ENCODE measurements around the gene DAPL1.

Gene DAPL1

DNA sequence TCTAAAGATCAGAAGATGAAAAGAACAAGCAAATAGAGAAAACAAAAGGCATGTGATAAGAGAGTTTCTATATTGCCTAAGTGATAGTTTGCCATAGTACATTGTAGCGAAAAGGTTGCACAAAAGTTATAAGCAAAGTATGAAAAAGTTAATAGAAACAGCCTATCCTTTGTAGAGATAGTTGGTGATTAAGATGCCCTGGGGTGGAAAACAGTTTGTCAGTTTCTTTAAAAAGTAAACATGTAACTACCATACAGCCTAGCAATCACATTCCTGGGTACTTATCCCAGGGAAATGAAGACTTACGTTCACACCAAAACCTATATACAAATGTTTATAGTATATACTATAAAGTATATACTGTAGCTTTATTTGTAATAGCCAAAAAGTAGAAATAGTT is 16.9 kb upstream of the DAPL1 start:
- H3K4me3 ChIP-seq (ENCODE audit: low read depth, low read length), result no peak overlapping the region
- no peak overlapping the region for H3K27ac ChIP-seq (ENCODE audit: low read depth, low read length)
- peaks cover 10% of the 10 kb centered on the region for H3K4me1 ChIP-seq (ENCODE audit: control insufficient read depth, insufficient read depth, low read length)
- H3K9ac ChIP-seq (ENCODE audit: low read length), result no peak overlapping the region
- H3K9me3 ChIP-seq (ENCODE audit: control insufficient read depth, insufficient read depth, low read depth, low read length), result no peaks in the 10 kb centered on the region
- no peaks in the 10 kb centered on the region for H3K27me3 ChIP-seq (ENCODE audit: control insufficient read depth, insufficient read depth, low read length)
- no peaks in the 10 kb centered on the region for H3K36me3 ChIP-seq (ENCODE audit: control insufficient read depth, insufficient read depth, low read length)

- no peaks in the 10 kb centered on the region for H3K9me3 ChIP-seq (ENCODE audit: control insufficient read depth, insufficient read depth, low read depth, low read length)
- H3K27me3 ChIP-seq (ENCODE audit: control insufficient read depth, insufficient read depth, low read length), result no peaks in the 10 kb centered on the region
- H3K4me1 ChIP-seq (ENCODE audit: control insufficient read depth, insufficient read depth, low read length), result peaks cover 7% of the 10 kb centered on the region
- H3K4me3 ChIP-seq (ENCODE audit: low read depth, low read length), result no peak overlapping the region
- no peaks in the 10 kb centered on the region for H3K36me3 ChIP-seq (ENCODE audit: control insufficient read depth, insufficient read depth, low read length)
- H3K27ac ChIP-seq (ENCODE audit: low read depth, low read length), result no peak overlapping the region
- no peak overlapping the region for H3K9ac ChIP-seq (ENCODE audit: low read length)
Observed at GRCh38 chr2:158779621-158780020, 15.5 kb upstream of the DAPL1 start.

GRCh38 chr2:158781353-158781961 is 13.7 kb upstream of the DAPL1 start:
- H3K9me3 ChIP-seq (ENCODE audit: control insufficient read depth, insufficient read depth, low read depth, low read length), result no peaks in the 10 kb centered on the region
- H3K4me1 ChIP-seq (ENCODE audit: control insufficient read depth, insufficient read depth, low read length), result peaks cover 4% of the 10 kb centered on the region; the same call in 1 of the 2 replicates
- no peaks in the 10 kb centered on the region for H3K27me3 ChIP-seq (ENCODE audit: control insufficient read depth, insufficient read depth, low read length)
- no peak overlapping the region for H3K9ac ChIP-seq (ENCODE audit: low read length)
- H3K36me3 ChIP-seq (ENCODE audit: control insufficient read depth, insufficient read depth, low read length), result no peaks in the 10 kb centered on the region
- no peak overlapping the region for H3K4me3 ChIP-seq (ENCODE audit: low read depth, low read length)
- no peak overlapping the region for H3K27ac ChIP-seq (ENCODE audit: low read depth, low read length)

- no peaks in the 10 kb centered on the region for H3K36me3 ChIP-seq (ENCODE audit: control insufficient read depth, insufficient read depth, low read length)
- no peaks in the 10 kb centered on the region for H3K27me3 ChIP-seq (ENCODE audit: control insufficient read depth, insufficient read depth, low read length)
- H3K9me3 ChIP-seq (ENCODE audit: control insufficient read depth, insufficient read depth, low read depth, low read length), result peaks cover 5% of the 10 kb centered on the region; the same call in 1 of the 2 replicates
- H3K4me3 ChIP-seq (ENCODE audit: low read depth, low read length), result no peak overlapping the region
- no peak overlapping the region for H3K27ac ChIP-seq (ENCODE audit: low read depth, low read length)
- no peak overlapping the region for H3K9ac ChIP-seq (ENCODE audit: low read length)
- H3K4me1 ChIP-seq (ENCODE audit: control insufficient read depth, insufficient read depth, low read length), result peaks cover 4% of the 10 kb centered on the region; the same call in 1 of the 2 replicates
Observed at GRCh38 chr2:158782136-158782535, 13.0 kb upstream of the DAPL1 start.

DNA sequence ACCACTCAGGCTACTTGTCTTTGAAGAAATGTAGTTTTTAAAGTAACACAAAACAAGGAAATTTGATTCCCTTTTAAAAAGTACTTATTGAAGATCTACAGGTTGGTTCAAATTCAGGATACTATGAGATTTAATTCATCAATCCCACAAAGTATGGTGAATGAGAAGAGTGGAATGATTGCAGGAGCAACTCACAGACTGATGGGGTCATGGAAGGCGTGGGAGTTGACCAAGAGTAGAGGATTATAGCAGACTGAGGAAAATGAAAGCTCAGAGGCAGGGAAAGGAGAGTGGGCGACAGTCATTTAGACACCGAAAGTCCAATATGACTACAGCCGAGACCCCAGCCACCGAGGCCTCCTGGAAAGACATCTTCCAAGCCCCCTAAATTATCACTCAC is 12.5 kb upstream of the DAPL1 start:
- H3K27ac ChIP-seq (ENCODE audit: low read depth, low read length), result no peak overlapping the region
- H3K4me3 ChIP-seq (ENCODE audit: low read depth, low read length), result no peak overlapping the region
- H3K9ac ChIP-seq (ENCODE audit: low read length), result no peak overlapping the region
- no peaks in the 10 kb centered on the region for H3K27me3 ChIP-seq (ENCODE audit: control insufficient read depth, insufficient read depth, low read length)
- peaks cover 4% of the 10 kb centered on the region; the same call in 1 of the 2 replicates for H3K4me1 ChIP-seq (ENCODE audit: control insufficient read depth, insufficient read depth, low read length)
- H3K9me3 ChIP-seq (ENCODE audit: control insufficient read depth, insufficient read depth, low read depth, low read length), result peaks cover 6% of the 10 kb centered on the region; the same call in 1 of the 2 replicates
- no peaks in the 10 kb centered on the region for H3K36me3 ChIP-seq (ENCODE audit: control insufficient read depth, insufficient read depth, low read length)

DNA sequence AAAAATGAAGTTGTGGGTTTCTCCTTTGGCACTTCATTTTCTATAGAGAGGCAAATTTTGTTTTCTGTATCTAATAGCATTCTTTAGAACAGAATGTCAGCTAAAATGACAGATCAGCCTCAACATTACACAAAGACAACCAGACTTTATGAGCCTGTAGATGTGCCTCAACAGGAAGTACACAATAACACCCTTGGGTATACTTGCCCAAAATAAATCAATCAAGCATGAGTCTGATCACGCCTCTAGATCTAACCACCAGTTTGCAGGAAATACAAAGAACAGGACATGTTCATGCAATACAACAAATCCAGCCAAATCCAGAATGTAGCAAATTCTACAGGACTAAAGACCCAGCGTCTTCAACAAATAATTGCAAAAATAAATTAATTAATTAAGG is 11.2 kb upstream of the DAPL1 start:
- Histone ChIP-seq H3K27me3 (ENCODE audit: control insufficient read depth, insufficient read depth, low read length) (no peaks in the 10 kb centered on the region), H3K4me1 (ENCODE audit: control insufficient read depth, insufficient read depth, low read length) (peaks cover 4% of the 10 kb centered on the region; the same call in 1 of the 2 replicates), H3K27ac (ENCODE audit: low read depth, low read length) (no peak overlapping the region), H3K36me3 (ENCODE audit: control insufficient read depth, insufficient read depth, low read length) (no peaks in the 10 kb centered on the region), H3K4me3 (ENCODE audit: low read depth, low read length) (no peak overlapping the region), H3K9ac (ENCODE audit: low read length) (no peak overlapping the region), H3K9me3 (ENCODE audit: control insufficient read depth, insufficient read depth, low read depth, low read length) (peaks cover 6% of the 10 kb centered on the region; the same call in 1 of the 2 replicates)

DNA sequence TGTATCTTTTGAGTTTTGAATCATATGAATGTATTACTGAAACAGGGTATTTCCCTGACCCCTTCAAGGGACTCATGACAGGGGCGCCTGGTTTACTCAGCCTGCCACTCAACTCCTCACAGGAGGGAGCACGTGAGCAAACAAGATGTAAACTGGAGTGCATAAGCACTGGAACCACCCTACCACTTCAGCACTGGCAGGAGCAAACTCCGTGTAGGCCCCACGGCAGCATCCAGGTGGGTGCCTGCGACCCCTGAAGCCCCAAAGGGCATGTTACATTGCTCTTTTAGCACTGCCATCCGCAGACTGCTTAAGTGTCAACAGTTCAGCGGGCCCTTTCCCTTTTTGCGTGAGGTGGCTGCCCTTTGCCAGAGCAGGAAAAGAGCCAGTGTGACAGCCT is 8.2 kb upstream of the DAPL1 start:
- peaks cover 6% of the 10 kb centered on the region; the same call in 1 of the 2 replicates for H3K9me3 ChIP-seq (ENCODE audit: control insufficient read depth, insufficient read depth, low read depth, low read length)
- no peak overlapping the region for H3K9ac ChIP-seq (ENCODE audit: low read length)
- H3K27me3 ChIP-seq (ENCODE audit: control insufficient read depth, insufficient read depth, low read length), result no peaks in the 10 kb centered on the region
- no peak overlapping the region for H3K27ac ChIP-seq (ENCODE audit: low read depth, low read length)
- H3K4me1 ChIP-seq (ENCODE audit: control insufficient read depth, insufficient read depth, low read length), result no peaks in the 10 kb centered on the region
- H3K36me3 ChIP-seq (ENCODE audit: control insufficient read depth, insufficient read depth, low read length), result no peaks in the 10 kb centered on the region
- H3K4me3 ChIP-seq (ENCODE audit: low read depth, low read length), result no peak overlapping the region

- H3K4me3 ChIP-seq (ENCODE audit: low read depth, low read length), result no peak overlapping the region
- peaks cover 6% of the 10 kb centered on the region; the same call in 1 of the 2 replicates for H3K9me3 ChIP-seq (ENCODE audit: control insufficient read depth, insufficient read depth, low read depth, low read length)
- H3K4me1 ChIP-seq (ENCODE audit: control insufficient read depth, insufficient read depth, low read length), result no peaks in the 10 kb centered on the region
- H3K36me3 ChIP-seq (ENCODE audit: control insufficient read depth, insufficient read depth, low read length), result no peaks in the 10 kb centered on the region
- no peak overlapping the region for H3K9ac ChIP-seq (ENCODE audit: low read length)
- no peaks in the 10 kb centered on the region for H3K27me3 ChIP-seq (ENCODE audit: control insufficient read depth, insufficient read depth, low read length)
- H3K27ac ChIP-seq (ENCODE audit: low read depth, low read length), result no peak overlapping the region
Observed at GRCh38 chr2:158788951-158789350, 6.2 kb upstream of the DAPL1 start.

DNA sequence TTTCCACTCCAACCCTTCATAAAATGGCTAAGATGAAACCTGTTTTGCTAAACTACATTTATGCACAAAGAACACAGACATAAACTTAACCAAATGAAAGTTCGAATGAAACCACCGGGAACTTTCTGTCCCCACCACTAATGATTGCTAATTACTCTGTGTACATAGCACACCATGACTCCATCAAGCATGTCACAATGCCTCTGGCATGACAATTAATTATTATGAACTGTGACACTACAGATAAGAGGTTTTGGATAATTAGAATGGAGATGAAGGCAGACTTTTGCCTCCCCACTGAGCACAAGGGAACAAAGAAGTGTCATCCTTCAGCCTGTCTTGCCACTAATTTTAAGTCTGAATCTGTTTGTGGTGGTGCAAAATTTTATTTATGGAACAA is 1.5 kb downstream of the DAPL1 start:
- peaks cover 2% of the 10 kb centered on the region; the same call in 1 of the 2 replicates for H3K27me3 ChIP-seq (ENCODE audit: control insufficient read depth, insufficient read depth, low read length)
- no peak overlapping the region for H3K4me3 ChIP-seq (ENCODE audit: low read depth, low read length)
- H3K36me3 ChIP-seq (ENCODE audit: control insufficient read depth, insufficient read depth, low read length), result no peaks in the 10 kb centered on the region
- H3K4me1 ChIP-seq (ENCODE audit: control insufficient read depth, insufficient read depth, low read length), result peaks cover 17% of the 10 kb centered on the region
- no peaks in the 10 kb centered on the region for H3K9me3 ChIP-seq (ENCODE audit: control insufficient read depth, insufficient read depth, low read depth, low read length)
- no peak overlapping the region for H3K27ac ChIP-seq (ENCODE audit: low read depth, low read length)
- H3K9ac ChIP-seq (ENCODE audit: low read length), result no peak overlapping the region

DNA sequence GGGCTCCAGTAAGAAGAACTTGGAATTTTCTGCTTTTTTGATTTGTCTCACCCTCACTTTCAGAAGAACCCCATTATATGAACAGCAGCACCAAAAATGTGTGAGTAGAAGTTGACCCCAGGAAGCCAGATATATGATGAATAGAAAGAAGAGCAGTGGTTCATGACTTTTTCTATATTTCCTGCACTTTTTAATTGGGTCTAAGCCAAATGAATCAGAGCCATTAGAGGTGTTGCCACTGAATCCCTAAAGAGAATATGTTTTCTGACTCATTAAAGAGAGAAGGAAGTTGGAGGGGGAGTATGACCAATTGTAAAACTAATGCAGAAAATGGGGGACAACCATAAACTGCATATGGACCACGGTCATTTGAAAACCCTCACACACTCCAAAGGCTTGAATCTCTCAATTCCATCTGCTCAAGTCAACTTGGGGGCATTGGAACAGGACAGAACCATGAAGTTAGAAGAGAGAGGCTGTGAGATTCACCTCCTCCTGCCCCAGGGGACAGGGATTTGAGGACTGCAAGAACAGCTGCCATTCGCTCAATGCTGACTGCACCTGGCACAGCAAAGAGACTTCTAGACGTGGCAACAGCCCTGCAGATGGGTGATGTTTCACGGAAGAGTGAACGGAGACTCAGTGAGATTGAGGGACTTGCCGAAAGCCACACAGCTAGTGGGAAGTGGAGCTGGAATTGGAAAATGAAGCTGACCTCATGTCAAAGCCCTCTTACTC is 3.0 kb downstream of the DAPL1 start:
- no peaks in the 10 kb centered on the region for H3K9me3 ChIP-seq (ENCODE audit: control insufficient read depth, insufficient read depth, low read depth, low read length)
- peaks cover 2% of the 10 kb centered on the region; the same call in 1 of the 2 replicates for H3K27me3 ChIP-seq (ENCODE audit: control insufficient read depth, insufficient read depth, low read length)
- H3K36me3 ChIP-seq (ENCODE audit: control insufficient read depth, insufficient read depth, low read length), result no peaks in the 10 kb centered on the region
- H3K4me3 ChIP-seq (ENCODE audit: low read depth, low read length), result no peak overlapping the region
- H3K27ac ChIP-seq (ENCODE audit: low read depth, low read length), result no peak overlapping the region
- no peak overlapping the region for H3K9ac ChIP-seq (ENCODE audit: low read length)
- H3K4me1 ChIP-seq (ENCODE audit: control insufficient read depth, insufficient read depth, low read length), result peaks cover 17% of the 10 kb centered on the region

DNA sequence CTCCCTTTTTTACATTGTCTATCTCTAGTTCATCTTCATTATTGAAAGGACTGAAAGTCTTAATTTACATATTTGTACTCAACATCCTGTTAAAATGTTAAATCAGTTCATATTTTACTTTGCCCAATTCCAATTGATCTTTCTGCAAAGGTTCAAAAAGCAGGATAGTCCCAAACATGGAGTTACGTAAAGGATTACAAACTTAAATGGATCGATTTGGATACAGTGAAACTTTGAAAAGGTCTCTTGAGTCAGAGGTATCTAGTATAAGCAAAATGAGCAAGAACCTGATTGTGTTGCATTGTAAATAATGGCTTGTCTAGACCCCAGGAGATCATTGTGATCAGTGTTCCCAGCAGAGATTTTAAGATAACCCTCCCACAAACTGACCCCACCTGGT is 4.1 kb downstream of the DAPL1 start:
- no peak overlapping the region for H3K9ac ChIP-seq (ENCODE audit: low read length)
- H3K27me3 ChIP-seq (ENCODE audit: control insufficient read depth, insufficient read depth, low read length), result peaks cover 2% of the 10 kb centered on the region; the same call in 1 of the 2 replicates
- no peaks in the 10 kb centered on the region for H3K9me3 ChIP-seq (ENCODE audit: control insufficient read depth, insufficient read depth, low read depth, low read length)
- no peak overlapping the region for H3K4me3 ChIP-seq (ENCODE audit: low read depth, low read length)
- no peak overlapping the region for H3K27ac ChIP-seq (ENCODE audit: low read depth, low read length)
- no peaks in the 10 kb centered on the region for H3K36me3 ChIP-seq (ENCODE audit: control insufficient read depth, insufficient read depth, low read length)
- peaks cover 17% of the 10 kb centered on the region for H3K4me1 ChIP-seq (ENCODE audit: control insufficient read depth, insufficient read depth, low read length)
